IPS DF 19.7 (cell line): ENCODE measurements around the gene SLC7A7.
"Not testable (repeated sequence)": the region's sequence is repeated elsewhere in the genome, so short reads cannot be mapped to it uniquely, and the experiment has no call there.

Source experiments
- DNase-seq: peaks from one replicate; pipeline ENCODE4 v3.0.0-alpha.2; 2013; ENCODE audit warnings: low read depth, low spot score

Gene SLC7A7

DNA sequence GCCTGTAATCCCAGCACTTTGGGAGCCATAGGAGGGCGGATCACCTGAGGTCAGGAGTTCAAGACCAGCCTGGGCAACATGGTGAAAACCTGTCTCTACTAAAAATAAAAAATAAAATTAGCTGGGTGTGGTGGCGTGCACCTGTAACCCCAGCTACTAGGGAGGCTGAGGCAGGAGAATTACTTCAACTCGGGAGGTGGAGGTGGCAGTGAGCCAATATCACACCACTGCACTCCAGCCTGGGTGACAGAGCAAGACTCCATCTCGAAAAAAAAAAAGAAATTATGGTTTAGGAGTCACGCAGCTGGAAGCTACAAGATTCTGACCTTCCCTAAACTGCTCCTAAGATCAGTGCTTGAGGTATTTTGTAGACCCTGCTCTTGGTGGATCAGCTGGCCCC lies 21.7 kb downstream of the SLC7A7 start:
- not testable (repeated sequence) for DNase-seq

DNA sequence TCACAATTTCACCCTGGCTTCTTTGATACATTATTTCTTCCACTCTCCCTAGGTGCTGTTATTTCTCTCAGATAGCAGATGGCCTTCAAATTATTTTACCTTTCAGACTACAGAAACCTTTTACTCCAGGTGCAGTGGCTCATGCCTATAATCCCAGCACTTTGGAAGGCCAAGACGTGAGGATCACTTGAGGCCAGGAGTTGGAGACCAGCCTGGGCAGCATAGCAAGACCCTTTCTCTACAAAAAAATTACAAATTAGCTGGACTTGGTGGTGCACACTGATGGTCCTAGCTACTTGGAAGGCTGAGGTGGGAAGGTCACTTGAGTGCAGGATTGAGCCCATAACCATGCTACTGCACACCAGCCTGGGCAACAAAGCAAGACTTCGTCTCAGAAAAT lies 23.1 kb downstream of the SLC7A7 start:
- no peak for DNase-seq

DNA sequence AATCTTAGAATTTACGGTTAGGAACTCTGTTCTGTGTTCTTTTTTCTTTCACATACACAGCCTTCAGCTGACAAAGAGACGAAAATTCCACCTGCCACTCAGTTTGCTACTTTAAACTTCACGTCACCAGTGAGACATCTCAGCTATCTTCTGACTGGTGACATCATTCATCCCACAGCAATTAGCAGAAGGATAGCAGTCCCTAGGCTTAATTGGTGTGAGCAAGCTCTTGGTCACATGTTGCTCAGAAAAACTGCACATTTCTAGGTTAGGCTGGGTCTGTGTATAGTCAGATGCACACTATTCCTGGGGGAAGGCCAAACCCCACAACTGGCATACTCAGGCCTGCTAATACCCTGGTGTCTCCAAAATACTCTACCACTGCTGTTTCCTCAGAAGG lies 23.9 kb downstream of the SLC7A7 start:
- DNase-seq, result no peak

DNA sequence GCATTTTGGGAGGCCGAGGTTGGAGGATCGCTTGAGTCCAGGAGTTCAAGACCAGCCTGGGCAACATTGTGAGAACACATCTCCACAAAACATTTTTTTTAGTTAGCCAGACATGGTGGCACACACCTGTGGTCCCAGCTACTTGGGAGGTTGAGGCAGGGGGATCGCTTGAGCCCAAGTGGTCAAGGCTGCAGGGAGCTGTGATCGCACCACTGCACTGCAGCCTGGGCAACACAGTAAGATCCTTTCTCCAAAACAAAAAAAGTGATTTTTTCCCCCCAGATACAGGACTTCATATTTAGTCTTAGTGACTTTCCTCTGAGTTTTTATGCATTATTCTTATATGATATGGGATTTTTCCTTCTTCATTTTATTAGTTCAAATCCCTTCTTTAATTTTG lies 28.6 kb downstream of the SLC7A7 start:
- no peak for DNase-seq

DNA sequence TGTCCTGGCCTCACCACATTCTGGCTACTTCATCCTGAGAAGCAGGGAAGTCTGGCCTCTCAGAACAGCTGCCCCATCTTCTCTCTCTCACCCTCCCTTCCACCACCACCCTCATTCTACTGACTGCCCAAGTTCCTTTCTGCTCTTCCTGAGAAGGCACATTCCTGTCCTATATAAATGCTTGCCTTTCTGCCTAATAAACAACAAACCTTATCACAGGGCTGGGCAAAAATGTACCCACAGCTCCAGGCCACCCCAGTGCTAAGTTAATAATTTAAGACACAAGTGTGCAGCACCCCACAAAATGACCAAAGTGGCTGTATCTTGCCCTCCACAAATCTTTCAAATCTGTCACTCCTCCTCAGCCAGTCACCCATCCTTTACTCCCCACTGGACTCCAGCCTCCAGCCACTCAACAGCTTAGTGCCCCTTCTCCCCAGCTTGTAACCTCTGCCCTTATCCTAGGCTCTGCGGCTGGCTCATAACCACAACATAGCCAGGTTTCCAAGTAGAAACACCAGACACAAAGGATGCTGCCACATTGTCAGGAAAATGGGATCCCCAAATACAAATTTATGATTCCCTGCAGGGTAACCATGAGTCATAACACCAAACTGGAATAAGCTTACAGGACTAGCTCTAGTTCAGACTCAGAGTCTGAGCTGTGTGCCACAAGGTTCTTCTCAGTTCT lies 33.8 kb downstream of the SLC7A7 start:
- no peak for DNase-seq

DNA sequence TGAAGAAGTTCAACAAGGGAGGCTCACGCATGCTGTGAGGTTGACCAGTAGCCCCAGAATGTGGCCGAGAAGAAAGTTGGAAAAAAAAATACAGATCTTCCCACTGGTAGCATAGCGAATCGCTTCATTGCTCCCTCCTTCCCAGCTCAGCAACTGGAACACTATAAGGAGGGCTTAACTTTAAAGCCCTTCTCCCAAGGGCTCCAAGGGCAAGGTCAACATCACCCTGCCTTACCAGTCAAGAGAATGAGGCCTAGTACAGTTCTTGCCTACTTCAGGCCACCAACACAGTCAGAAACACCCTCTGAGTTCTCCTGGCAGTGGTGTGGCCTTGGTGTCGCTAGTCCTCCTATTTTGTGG lies 34.3 kb downstream of the SLC7A7 start:
- DNase-seq, result no peak

DNA sequence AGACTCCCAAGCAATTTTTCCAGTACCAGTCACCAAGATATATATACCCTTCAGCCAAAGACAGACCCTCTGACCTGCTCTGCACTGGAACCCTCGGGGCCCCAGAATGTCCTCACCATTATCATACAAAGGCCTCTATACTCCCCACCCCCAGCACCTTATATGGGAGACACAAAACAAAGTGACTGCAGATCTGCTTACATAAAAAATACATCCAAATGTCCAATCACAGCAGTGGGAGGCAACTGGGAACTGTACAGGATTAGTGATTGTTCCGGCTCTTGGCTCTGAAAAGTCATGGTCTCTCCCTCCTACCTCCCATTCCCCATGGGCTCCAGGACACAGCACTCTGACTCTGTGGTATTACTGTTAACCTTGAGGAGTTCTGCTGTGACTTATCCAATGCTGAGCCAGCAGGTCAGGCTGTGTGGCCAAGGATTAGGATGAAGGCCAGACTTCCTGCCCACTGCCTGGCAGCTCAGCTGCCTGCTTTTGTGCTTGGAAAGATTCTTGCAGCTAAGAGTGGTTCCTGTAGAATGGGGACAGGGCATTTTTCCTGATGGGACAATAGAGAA lies 35.0 kb downstream of the SLC7A7 start:
- DNase-seq, result no peak

DNA sequence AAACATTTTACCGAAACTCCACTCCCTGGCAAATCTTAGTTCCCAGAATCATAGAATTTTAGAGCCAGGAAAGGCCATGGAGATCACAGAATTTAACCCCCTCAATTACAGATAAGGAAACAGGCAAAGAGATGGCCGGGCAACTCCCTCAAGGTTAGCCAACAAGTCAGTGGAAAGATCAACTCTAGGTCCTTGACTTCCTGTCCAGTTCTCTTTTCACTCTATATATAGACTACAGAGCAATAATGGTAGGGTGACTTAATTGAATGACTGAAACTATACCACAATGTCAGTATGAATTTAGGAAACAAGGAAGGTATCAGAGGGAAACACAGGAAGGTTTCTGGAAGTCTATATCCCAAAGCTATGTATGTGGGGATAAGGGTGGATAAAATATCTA lies 37.2 kb downstream of the SLC7A7 start:
- no peak for DNase-seq

DNA sequence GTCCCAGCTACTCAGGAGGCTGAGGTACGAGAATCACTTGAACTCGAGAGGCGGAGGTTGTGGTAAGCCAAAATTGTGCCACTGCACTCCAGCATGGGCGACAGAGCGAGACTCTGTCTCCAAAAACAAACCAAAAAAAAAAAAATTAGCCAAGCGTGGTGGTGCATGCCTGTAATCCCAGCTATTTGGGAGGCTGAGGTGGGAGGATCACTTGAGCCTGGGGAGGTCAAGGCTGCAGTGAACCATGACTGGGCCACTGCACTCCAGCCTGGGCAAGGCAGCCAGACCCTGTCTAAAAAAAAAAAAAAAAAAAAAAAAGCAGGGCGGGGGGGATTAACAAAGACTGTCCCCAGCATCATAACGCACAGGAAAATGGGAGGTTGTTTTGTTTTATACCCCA lies 38.4 kb downstream of the SLC7A7 start:
- DNase-seq, result not testable (repeated sequence)

DNA sequence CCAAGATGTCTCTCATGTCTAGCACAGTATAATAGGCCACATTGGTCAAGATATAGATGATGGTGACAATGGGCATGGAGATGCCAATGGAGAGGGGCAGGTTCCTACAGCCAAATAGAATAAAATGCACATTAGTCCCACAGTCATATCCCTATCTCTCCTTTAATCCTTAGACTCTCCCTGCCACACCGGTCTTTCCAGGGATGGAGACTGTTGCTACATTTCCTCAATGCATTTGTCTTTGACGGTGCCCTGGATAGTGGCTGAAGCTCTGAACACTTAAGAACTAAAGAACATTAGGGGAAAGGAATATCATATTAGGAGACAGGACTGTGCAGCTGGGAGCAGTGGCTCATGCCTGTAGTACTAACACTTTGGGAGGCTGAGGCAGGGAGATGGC lies 39.0 kb downstream of the SLC7A7 start:
- DNase-seq, result no peak

DNA sequence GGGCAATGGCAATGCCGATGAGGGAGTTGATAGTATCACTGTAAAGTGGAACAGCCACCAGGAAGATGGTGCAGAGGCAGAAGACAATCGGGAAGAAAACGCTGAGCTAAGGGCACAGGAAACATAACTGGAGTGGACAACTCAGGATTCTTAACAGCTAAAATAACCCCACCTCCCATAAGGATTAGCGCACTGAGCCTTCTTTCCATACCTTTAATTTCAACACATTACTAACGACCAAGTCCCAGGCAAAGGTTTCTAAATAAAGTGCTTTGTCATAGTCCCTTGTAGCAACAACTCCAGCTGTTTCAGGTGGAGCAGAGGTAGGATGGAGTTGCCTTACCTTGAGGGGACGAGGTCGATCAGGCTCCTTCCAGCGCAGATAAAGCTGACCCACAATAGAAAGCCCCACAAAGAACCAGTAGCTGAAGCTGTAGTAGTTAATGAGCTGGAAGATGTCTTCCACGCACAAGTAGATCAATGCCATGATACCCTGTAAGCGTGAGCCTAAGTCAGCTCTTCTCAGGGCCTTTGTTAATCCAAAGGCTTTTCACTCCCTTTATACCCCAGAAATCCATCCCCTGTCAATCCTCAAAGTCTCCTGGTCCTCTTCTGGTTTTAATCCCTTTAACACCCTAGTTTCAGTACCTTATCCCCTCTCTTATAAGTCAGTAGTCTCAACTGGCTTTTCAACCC lies 41.1 kb downstream of the SLC7A7 start:
- no peak for DNase-seq

DNA sequence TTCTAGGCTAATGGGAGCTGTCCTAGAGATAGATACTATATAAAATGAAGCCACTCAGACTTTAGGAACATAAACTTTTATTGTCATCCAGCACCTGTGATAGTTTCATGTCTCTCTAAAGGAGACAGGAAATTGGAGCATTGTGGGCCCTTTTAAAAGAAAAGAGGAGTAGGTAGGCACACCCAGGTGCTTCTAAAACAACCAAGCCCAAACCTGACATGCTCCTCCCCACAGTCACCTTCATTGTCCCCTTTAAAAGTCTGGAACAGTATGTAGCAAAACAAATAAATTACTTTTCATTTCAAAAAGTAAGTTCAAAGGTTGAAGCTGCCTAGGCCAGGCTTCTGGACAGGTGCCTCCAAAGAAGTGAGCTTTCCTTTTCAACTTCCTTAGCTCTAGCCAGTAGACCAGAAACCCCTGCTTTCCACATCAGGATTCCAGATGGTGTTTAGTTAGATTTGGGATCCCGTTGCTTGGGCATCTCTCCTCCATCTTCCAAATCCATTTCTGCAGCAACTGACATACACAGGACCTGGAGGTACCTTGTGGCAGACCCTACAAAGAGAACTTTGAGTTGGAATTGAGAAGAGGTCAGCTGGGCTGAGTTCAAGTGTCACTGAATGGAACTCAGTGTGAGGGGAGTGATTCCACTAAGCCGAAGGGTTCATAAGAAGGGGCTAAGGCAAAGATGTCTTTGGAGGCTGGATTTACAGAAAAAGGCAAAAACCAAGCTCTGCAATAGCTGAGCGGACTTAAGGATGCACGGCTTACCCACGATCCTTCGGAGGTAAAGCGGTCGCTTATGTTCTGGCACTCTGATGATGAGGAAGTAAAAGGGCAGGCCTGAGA lies 41.8 kb downstream of the SLC7A7 start:
- DNase-seq, result no peak

DNA sequence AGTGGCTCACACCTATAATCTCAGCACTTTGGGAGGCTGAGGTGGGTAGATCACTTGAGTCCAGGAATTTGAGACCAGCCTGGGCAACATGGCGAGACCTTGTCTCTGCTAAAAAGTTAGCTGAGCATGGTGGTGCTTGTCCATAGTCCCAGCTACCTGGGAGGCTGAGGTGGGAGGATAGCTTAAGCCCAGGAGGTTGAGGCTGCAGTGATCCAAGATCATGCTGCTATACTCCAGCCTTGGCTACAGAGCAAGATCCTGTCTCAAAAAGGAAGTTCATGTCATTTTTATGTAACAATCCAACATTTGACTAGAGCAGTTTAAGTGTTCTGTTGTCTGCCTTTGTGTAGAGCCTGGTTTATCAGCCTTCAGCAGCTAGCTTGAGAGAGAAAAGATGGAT lies 42.5 kb downstream of the SLC7A7 start:
- DNase-seq, result no peak

DNA sequence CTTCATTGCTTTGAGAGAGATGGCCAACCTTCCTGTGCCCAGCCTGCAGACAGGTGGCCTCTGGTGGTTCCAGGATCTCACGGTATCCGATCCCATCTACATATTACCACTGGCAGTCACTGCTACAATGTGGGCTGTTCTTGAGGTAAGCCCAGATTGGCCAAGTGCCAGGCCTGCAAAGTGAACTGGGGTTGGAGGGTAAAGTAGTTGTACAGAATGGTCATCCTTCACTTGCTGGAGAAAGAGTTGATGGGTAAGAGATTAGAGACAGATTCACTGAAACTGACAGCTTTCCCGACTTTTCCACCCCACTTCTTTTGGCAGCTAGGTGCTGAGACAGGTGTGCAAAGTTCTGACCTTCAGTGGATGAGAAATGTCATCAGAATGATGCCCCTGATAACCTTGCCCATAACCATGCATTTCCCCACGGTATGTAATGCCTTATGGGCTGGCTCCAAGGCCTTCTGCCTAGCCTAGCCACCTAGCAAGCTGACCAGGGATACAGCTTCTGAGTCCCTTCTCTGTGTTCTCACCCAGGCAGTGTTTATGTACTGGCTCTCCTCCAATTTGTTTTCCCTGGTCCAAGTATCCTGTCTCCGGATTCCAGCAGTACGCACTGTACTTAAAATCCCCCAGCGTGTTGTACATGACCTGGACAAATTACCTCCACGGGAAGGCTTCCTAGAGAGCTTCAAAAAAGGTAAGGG lies 44.6 kb downstream of the SLC7A7 start:
- no peak for DNase-seq

DNA sequence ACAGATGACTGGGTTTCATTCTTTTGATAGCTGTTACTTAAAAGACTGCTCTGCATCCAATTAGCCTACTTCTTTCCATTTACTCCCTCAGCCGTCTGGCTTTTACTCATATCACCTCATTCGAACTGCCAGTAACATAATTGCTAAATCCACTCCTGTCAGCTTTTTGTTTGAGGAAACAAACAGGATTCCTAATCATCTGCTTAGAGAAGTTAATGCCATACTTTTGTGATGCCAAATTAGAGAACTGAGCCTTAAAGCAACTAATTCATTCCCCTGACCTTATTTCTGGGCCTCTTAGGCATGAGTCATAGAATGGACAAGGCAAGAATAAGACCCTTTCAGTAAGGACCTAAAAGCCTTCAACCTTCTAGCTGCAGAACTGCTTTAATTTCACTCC lies 45.9 kb downstream of the SLC7A7 start:
- no peak for DNase-seq

DNA sequence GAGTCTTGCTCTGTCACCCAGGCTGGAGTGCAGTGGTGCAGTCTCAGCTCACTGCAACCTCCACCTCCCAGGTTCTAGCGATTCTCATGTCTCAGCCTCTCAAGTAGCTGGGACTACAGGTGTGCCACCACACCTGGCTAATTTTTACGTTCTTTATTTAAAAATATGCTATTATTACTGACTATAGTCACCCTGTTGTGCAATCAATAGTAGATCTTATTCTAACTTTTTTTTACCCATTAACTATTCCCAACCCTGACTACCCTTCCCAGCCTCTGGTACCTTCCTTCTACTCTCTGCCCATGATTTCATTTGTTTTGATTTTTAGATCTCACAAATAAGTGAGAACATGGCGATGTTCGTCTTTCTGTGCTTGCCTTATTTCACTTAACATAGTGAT lies 46.3 kb downstream of the SLC7A7 start:
- no peak for DNase-seq

DNA sequence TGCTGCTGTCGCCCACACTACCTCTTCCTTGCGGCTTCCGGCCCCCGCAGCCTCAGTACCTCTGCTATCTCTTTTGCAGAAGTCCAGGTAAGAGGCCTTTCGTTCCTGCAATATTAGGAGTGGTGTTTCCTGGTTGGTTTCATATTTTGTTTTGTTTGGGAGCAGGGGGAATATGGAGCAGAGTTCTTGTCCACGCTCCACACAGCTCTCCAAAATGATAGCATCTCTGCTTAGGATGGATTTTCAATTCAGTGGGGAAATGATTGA lies 48.0 kb downstream of the SLC7A7 start:
- DNase-seq, result no peak

DNA sequence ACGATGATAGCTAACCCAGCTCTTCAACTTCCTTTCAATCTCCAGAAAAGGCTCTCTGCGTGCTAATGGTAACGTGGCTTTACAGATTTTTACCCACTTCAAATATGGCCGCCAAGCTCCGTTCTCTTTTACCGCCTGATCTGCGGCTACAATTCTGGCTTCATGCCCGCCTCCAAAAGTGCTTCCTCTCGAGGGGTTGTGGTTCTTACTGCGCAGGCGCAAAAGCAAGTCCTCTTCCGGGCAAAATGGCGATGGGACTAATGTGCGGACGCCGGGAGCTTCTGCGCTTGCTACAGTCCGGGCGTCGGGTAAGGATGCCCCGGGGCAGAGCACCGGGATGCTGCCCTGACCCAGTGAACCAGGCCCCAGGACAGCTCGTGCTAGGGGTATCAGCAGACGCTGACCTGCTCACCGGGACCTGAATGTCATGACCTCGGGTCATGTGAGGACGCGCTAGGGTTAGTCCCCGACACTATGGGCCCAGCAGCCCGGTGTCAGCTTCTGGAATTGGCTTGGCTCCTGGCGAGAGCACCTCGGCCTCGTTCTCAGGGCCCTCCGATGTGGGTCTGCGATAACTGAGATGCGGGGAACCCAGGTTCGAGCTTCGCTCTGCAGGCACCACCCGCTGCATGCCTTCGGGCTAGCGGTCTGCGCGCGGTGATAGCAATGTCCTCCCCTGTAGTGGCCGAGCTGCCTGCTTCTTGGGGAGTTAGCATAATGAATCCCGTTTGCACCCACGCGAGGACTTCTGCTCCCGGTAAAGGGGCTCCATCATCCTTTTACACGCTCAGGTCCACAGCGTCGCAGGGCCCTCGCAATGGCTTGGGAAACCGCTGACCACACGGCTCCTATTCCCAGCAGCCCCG lies 48.5 kb downstream of the SLC7A7 start, which contains the start of gene OXA1L:
Gene OXA1L, plus strand, starts transcription at position 232 of the 866 bp plus-strand sequence. Its CDS starts 14 bp downstream, at position 246.
- DNase-seq, result peak; percentile 91

DNA sequence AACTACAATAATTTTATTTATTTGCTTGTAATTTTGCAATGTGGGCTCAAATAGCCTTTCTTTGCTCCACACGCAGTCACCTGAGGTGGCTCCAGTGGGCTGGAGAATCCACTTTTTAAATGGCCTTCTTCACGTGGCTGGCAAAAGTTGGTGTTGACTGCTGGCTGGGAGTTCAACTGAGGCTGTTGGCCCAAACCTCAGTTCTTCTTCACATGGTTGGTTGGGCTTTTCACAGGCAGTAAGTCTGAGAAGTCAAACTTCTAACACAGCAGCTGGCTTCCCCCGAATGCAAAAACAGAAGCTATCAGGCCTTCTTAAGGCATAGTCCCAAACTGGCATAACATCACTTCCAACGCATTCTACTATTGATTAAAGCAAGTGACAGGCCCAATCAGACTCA lies 50.9 kb downstream of the SLC7A7 start:
- DNase-seq, result no peak

DNA sequence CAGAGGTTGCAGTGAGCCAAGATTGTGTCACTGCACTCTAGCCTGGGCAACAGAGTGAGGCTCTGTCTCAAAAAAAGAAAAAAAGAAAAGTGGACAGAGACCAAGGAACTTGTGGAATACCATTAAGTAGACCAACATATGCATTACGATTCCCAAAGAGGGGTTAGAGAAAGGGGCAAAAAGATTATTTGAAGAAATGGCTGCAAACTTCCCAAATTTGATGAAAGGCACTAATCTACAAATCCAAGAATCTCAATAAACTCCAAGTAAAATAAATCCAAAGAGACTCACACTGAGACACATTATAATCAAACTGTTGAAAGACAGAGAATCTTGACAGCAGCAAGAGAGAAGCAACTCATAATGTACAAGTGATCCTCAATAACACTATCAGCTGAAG lies 53.5 kb downstream of the SLC7A7 start:
- no peak for DNase-seq
